ENCODE data around the gene FOCAD. TPM values are rescaled to one million over a fixed set of nuclear protein-coding genes. Genes with fewer than 3 reads are reported as not detected.

FOCAD gene
- total and polyA plus RNA-seq, 7 donors = 7.4 to 51.5 (median 25.5) TPM

DNA sequence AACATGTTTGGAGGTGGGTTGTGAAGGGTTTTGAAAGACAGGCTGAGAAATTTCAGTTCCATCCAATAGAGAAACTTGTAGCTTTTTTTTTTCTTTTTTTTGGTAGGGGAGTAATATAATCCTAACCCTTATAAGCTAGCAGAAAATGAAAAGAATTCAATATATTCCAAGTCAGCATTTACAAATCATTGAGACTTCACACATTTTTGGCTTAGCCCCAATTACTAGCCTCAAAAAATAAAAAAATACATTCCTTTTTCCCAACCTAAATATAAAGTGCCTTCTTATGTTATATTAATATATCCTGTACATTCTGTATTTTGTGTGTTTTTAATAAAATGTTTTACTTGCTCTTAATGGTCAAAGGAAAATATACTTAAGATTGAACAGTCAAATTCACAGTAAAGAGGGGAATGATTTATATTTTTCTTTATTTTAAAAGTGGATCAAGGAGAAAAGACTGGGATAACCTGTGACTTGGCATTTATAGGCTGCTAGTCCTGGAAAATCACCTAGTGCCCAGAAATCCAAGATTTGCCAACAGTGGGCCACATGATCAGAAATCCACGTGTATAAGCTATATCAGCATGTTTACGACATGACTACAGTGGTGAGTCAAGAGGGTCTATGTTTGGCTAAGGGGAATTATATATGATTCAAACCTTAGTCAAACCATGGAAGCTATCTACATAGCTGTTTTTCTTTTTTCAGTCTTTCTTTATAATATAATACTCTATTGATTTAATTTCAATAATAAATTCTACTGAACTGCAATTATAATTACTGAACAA lies 332.8 kb downstream of the FOCAD start:
- Histone ChIP-seq H3K9me3 (no peaks in the 10 kb centered on the region), H3K4me1 (peaks cover 0 to 28% (median 24%) of the 10 kb centered on the region in 4 donors), H3K27me3 (no peaks in the 10 kb centered on the region), H3K27ac (no peak overlapping the region), H3K4me3 (no peak overlapping the region), H3K36me3 (no peaks in the 10 kb centered on the region)
- intact Hi-C loops (cut with DNase I) = no loop called here
- no peak for DNase-seq
- 67 to 78% methylated on average over 2 of the region's 2 CpGs for WGBS, 2 donors
- TF ChIP-seq POLR2A (IDR thresholded peaks at IDR 0.05) (no peak), EP300 (IDR thresholded peaks at IDR 0.05) (no peak), POLR2AphosphoS5 (IDR thresholded peaks at IDR 0.05) (no peak)
- TF ChIP-seq, protein P1, sequence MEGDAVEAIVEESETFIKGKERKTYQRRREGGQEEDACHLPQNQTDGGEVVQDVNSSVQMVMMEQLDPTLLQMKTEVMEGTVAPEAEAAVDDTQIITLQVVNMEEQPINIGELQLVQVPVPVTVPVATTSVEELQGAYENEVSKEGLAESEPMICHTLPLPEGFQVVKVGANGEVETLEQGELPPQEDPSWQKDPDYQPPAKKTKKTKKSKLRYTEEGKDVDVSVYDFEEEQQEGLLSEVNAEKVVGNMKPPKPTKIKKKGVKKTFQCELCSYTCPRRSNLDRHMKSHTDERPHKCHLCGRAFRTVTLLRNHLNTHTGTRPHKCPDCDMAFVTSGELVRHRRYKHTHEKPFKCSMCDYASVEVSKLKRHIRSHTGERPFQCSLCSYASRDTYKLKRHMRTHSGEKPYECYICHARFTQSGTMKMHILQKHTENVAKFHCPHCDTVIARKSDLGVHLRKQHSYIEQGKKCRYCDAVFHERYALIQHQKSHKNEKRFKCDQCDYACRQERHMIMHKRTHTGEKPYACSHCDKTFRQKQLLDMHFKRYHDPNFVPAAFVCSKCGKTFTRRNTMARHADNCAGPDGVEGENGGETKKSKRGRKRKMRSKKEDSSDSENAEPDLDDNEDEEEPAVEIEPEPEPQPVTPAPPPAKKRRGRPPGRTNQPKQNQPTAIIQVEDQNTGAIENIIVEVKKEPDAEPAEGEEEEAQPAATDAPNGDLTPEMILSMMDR (IDR thresholded peaks at IDR 0.05) = no peak

DNA sequence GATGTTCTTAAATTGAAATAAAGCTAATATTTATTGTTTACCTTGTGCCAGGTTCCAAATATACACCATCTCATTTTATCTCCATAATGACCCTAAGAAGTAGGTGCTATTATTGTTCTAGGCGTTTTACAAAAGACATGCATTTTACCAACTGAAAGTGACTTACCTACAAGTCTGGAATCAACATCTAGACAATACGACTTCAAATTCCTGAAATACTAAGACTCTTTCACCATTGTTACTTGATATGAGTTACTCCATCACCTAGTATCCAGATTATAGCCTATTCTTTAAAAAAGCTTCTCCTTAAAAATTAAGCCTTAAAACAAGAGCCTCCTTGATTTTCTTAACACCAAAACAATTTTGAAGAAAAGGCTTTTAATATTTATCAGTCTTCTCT lies 334.1 kb downstream of the FOCAD start:
- Histone ChIP-seq H3K27me3 (no peaks in the 10 kb centered on the region), H3K4me1 (peaks cover 0 to 28% (median 24%) of the 10 kb centered on the region in 4 donors), H3K9me3 (no peaks in the 10 kb centered on the region), H3K4me3 (no peak overlapping the region), H3K27ac (no peak overlapping the region), H3K36me3 (no peaks in the 10 kb centered on the region)
- WGBS, 2 donors = 97 to 98% methylated on average over 2 of the region's 2 CpGs
- DNase-seq = no peak
- intact Hi-C loops (cut with DNase I) = no loop called here
- TF ChIP-seq POLR2A (IDR thresholded peaks at IDR 0.05) (no peak), EP300 (IDR thresholded peaks at IDR 0.05) (no peak), POLR2AphosphoS5 (IDR thresholded peaks at IDR 0.05) (no peak)
- TF ChIP-seq, protein P1 (IDR thresholded peaks at IDR 0.05) = no peak

DNA sequence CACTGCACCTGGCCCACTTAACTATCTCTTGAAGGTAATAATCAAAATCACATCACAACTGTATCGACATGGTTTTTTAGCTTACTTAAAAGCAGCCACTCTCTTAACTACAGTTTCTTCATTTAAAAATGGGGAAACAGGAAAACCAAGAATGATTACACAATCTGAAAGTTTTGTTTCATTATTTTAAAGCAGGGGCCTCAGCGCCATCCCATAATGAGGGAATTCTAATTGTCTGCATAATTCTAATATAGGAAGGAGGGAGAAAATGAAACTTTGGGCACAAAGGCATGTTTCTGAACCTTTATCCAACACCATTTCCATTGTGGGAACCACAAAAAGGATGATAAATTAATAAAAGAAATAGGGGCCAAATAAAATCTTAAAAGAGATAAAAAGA lies 339.8 kb downstream of the FOCAD start:
- no peak overlapping the region for H3K4me3 ChIP-seq
- TF ChIP-seq, protein P1 (IDR thresholded peaks at IDR 0.05) = no peak
- TF ChIP-seq POLR2AphosphoS5 (IDR thresholded peaks at IDR 0.05) = no peak
- TF ChIP-seq EP300 (IDR thresholded peaks at IDR 0.05) = no peak
- TF ChIP-seq POLR2A (IDR thresholded peaks at IDR 0.05) = no peak
- DNase-seq = no peak
- no peaks in the 10 kb centered on the region for H3K36me3 ChIP-seq
- peaks cover 0 to 24% (median 18%) of the 10 kb centered on the region in 4 donors for H3K4me1 ChIP-seq
- peak overlapping the region in 1 of 4 donors; percentile 13 for H3K27ac ChIP-seq
- H3K9me3 ChIP-seq = no peaks in the 10 kb centered on the region
- H3K27me3 ChIP-seq = no peaks in the 10 kb centered on the region
- intact Hi-C loops (cut with DNase I) = loop anchor here (10.0 kb wide), 1 partner anchor 399 kb away; the partner anchor contains the start of gene MLLT3
- 69 to 91% methylated on average over 2 of the region's 2 CpGs for WGBS, 2 donors

DNA sequence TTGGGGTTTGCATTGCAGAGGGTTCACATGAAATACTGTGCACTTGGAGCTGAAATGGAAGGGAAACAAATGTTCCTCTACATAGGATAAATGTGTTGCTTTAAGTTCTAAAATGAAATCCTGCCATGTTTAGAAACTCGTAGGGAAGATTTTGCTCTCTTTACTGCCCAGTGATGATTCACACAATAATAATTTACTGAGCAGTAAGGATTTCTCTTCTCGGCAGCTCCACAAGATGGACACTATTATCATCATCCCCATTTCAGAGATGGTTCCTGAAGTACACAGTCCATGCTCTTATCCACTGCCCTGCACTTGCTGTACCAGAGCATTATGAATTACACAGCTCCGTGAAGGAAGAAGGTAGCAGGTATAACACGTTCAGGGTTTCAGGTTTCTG lies 343.2 kb downstream of the FOCAD start:
- no peak for DNase-seq
- Histone ChIP-seq H3K27me3 (no peaks in the 10 kb centered on the region), H3K36me3 (no peaks in the 10 kb centered on the region), H3K4me3 (no peak overlapping the region), H3K27ac (peak overlapping the region; percentile 44 to 91 (median 69)), H3K9me3 (no peaks in the 10 kb centered on the region), H3K4me1 (peaks cover 0 to 36% (median 25%) of the 10 kb centered on the region in 4 donors)
- TF ChIP-seq POLR2AphosphoS5 (IDR thresholded peaks at IDR 0.05) (no peak), POLR2A (IDR thresholded peaks at IDR 0.05) (no peak), EP300 (IDR thresholded peaks at IDR 0.05) (no peak)
- TF ChIP-seq, protein P1 (IDR thresholded peaks at IDR 0.05) = no peak
- intact Hi-C loops (cut with DNase I) = loop anchor here (10.0 kb wide), 1 partner anchor 402 kb away; the partner anchor contains the start of gene MLLT3
- WGBS, 2 donors = 71 to 84% methylated on average over 4 of the region's 4 CpGs
